ENCODE measurements around the gene ZBTB20. TPM values are rescaled to one million over a fixed set of nuclear protein-coding genes. Genes with fewer than 3 reads are reported as not detected.
A peak's percentile ranks its signal among the peaks of the same experiment; 100 is the strongest.

ZBTB20 gene
- total and polyA plus RNA-seq, 2 of the 4 experiments (the other 2 are of a cell fraction): 0.75 to 14.7 TPM

- BruUV-seq (replicated peaks): no TSS peak
- no peaks in the 10 kb centered on the region for H3K36me3 ChIP-seq (ENCODE audit: control insufficient read depth, insufficient read depth, low read length)
- peak; percentile 73 for DNase-seq
- no peak overlapping the region; the same call in 2 of the 3 replicates for H2BK15ac ChIP-seq (ENCODE audit: low read depth, low read length)
- no peak overlapping the region for H4K8ac ChIP-seq (ENCODE audit: low read depth in 2 of 2, low read length in 2 of 2)
- no peak overlapping the region for H3K9ac ChIP-seq (ENCODE audit: low read depth, low read length)
- no peak overlapping the region for H3K56ac ChIP-seq (ENCODE audit: extremely low read depth, insufficient read depth, low read length)
- peaks cover 10% of the 10 kb centered on the region for H3K4me1 ChIP-seq (ENCODE audit: control insufficient read depth, insufficient read depth, low read length)
- 50% methylated on average over 3 of the region's 6 CpGs; no CpG with 5 or more reads in 1 of the 2 experiments for WGBS, 2 experiments (ENCODE audit: extremely low coverage in 2 of 2, insufficient read length in 1 of 2)
- no peaks in the 10 kb centered on the region for H4K20me1 ChIP-seq (ENCODE audit: insufficient read depth, low read length)
- no peak overlapping the region for H3K18ac ChIP-seq (ENCODE audit: low read depth, low read length)
- peak; percentile 69 for ATAC-seq (ENCODE audit: low read depth)
- H2AFZ ChIP-seq (replicated peaks; ENCODE audit: low read length, poor library complexity): no peak overlapping the region
- no peak overlapping the region for H2BK120ac ChIP-seq (ENCODE audit: low read depth, low read length)
- ChIA-PET POLR2A (ENCODE audit: unreplicated experiment) (no interaction called here), CTCF (interaction anchor here (0.6 to 1.4 kb wide), 5 partner anchors 10 to 123 kb away, joined by 3 to 5 read pairs (median 4); no protein-coding TSS in a partner anchor)
- H2AK9ac ChIP-seq (replicated peaks; ENCODE audit: low read depth, low read length, poor library complexity): no peak overlapping the region
- no peak overlapping the region for H2BK5ac ChIP-seq (ENCODE audit: low read depth, low read length, poor library complexity, severe bottlenecking)
- H3K4ac ChIP-seq (ENCODE audit: low read depth, low read length): no peak overlapping the region
- dilution Hi-C loops (cut with HindIII; ENCODE audit: low sequenced_read_pairs, unreplicated experiment) (no loop called here), intact Hi-C loops (cut with micrococcal nuclease) (no loop called here), in situ Hi-C loops (cut with MboI; ENCODE audit: low sequenced_read_pairs) (no loop called here)
- no peaks in the 10 kb centered on the region; the same call in 1 of the 2 replicates for H3K9me1 ChIP-seq (ENCODE audit: insufficient read depth, low read length)
- TF ChIP-seq RCOR1 (IDR thresholded peaks at IDR 0.05; ENCODE audit: insufficient replicate concordance, low read length) (peak; percentile 36), ELK1 (IDR thresholded peaks at IDR 0.05; ENCODE audit: borderline replicate concordance, low read depth, low read length) (no peak), POLR2A (IDR thresholded peaks at IDR 0.05; ENCODE audit: low read depth, low read length) (no peak), FOS (IDR thresholded peaks at IDR 0.05; ENCODE audit: low read depth, low read length) (no peak), SMC3 (IDR thresholded peaks at IDR 0.05; ENCODE audit: low read depth, low read length) (no peak), MAFK (IDR thresholded peaks at IDR 0.05; ENCODE audit: low read depth, low read length) (no peak), RFX5 (IDR thresholded peaks at IDR 0.05; ENCODE audit: low read depth, low read length) (no peak), MXI1 (IDR thresholded peaks at IDR 0.05; ENCODE audit: borderline replicate concordance, low read depth, low read length) (no peak), BHLHE40 (IDR thresholded peaks at IDR 0.05; ENCODE audit: low read depth, low read length) (no peak), USF2 (IDR thresholded peaks at IDR 0.05; ENCODE audit: low read depth, low read length) (no peak), CEBPB (IDR thresholded peaks at IDR 0.05; ENCODE audit: low read depth, low read length) (0 out of 2 replicates have a peak, but pooled peaks have one; percentile 17), CTCF (conservative IDR thresholded peaks at IDR 0.05; ENCODE audit: low read depth, low read length) (no peak), NFE2L2 (IDR thresholded peaks at IDR 0.05; ENCODE audit: low read depth, low read length) (no peak)
- no peak overlapping the region for H3K23ac ChIP-seq (ENCODE audit: low read depth, low read length)
- H3K9me3 ChIP-seq (ENCODE audit: control insufficient read depth, insufficient read depth, low read length): no peaks in the 10 kb centered on the region
- H3K14ac ChIP-seq (replicated peaks; ENCODE audit: low read depth, low read length): 0 out of 2 replicates have a peak overlapping the region, but pooled peaks have one; percentile 32
- no peak overlapping the region for H4K91ac ChIP-seq (ENCODE audit: insufficient read depth, low read depth, low read length)
- no peak overlapping the region for H2AK5ac ChIP-seq (ENCODE audit: low read depth, low read length)
- H3K4me2 ChIP-seq (ENCODE audit: low read depth, low read length): peak overlapping the region; percentile 33; the same call in 1 of the 2 replicates
- H3K4me3 ChIP-seq (ENCODE audit: insufficient read depth, low read depth, low read length): no peak overlapping the region
- no peak overlapping the region for H3K27ac ChIP-seq (ENCODE audit: insufficient read depth, low read length)
- H2BK20ac ChIP-seq (ENCODE audit: low read depth, low read length): no peak overlapping the region
- peaks cover 7 to 26% of the 10 kb centered on the region in 2 experiments for H3K79me1 ChIP-seq (ENCODE audit: low read depth in 1 of 2, low read length in 2 of 2)
- no peaks in the 10 kb centered on the region for H3K27me3 ChIP-seq (ENCODE audit: control insufficient read depth, insufficient read depth, low read length)
- H4K5ac ChIP-seq (ENCODE audit: low read depth, low read length): no peak overlapping the region
Observed at GRCh38 chr3:114506591-114507300, 640.3 kb downstream of the ZBTB20 start.

All from IMR-90 (cell line).